Measurements from ENCODE around the gene AGFG1.

The AGFG1 gene

DNA sequence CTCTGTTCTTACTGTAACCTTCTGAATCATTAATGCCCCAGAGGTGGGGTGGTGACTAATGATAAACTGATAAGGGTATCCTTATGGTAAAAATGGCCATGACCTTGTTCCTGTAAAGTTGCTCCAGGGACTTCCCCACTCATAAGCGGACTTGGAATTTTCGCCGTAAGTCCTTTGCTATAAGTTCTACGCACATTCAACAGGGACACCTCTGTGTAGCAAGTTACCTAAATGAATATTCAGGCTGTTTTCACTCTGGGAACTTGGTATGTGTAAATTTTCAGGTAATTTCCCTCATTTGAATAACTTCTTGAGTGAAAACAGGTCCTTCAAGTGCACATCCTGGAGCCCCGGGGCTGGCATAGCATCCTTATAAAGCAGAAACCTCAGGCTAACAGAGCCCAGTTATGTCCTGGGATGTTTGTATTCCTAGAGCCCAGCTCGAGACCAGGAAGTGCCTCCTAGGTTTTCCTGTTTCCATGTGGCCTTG lies 9.4 kb upstream of the AGFG1 start:
- peak; percentile 59 to 61 for ATAC-seq

DNA sequence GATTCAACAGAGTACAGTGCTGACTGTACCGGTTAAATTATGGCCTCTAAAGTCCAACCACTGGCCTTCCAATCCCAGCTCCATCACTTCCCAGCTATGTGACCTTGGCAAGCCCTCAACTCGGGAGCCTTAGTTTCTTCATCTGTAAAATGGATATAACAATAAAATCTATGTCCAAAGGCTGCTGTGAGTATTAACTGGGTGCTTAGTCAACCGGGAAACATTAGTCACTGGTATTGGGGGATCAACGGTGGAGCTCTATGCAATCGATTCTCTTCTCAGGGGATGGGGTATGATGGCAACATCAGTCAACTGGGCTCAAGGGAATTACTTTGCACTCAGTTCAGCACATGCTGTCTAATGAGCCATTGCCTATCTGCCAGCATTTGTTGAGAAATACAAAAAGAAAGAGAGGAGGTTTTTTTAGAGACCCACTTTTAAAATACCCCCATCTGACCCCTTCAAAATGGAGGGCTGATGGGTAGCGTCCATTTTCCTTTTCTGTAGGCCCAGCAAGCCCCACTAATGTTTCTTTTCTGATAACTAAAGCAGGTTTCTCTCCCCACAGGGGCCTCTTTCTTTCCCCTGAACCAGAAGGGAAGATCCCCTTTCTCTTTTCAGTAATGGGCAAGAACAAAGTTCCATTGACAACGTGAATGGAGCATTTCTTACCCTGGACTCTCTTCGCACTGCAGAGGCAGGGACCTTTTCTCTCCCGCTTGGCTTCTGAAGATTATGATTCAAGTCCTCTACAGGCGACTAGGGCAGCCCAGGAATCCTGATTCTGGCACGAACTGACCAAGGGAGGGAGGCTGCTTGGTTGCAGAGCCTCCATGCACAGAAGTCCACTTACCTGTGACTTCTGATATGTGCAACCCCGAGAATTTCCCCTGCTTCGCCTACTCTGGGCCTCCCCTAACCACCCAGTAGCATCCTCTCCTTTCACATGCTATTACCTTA lies 8.7 kb upstream of the AGFG1 start:
- ATAC-seq = peak; percentile 36 to 42

DNA sequence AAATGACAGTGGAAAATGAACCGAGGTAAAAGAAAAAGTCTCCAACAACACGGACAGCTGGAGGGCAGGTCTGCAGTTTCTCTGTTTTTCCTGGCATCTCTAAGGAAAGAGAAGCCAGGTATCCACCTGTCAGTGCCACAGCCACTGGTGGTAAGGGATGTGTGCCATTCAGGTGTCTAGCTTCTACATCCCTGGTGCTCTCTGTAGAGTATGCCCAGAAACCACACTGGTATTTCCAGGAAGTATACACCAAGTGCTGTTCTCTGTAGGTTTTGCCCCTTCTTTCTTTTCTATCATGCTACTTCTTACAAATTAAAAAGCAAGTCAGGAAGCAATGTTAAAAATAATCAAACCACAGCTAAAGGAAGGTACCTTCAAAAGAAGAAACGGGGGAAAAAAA lies 7.6 kb upstream of the AGFG1 start:
- ATAC-seq = no peak

DNA sequence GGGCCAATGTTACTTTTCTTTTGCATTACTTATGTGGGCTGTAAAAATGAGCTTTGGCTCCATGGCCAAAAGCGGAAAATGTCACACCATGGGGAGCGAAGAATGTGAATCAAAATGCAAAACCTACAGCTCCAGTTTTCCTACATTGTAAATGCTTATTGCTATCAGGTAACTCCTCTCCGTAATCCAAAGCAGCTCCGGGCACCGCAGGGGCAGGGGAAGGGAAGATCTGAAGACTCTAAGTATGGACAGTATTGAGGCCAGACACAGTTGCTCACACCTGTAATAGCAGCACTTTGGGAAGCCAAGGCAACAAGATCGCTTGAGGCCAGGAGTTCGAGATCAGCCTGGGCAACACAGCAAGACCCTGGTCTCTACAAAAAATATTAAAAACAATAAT lies 7.1 kb upstream of the AGFG1 start:
- no peak for ATAC-seq

DNA sequence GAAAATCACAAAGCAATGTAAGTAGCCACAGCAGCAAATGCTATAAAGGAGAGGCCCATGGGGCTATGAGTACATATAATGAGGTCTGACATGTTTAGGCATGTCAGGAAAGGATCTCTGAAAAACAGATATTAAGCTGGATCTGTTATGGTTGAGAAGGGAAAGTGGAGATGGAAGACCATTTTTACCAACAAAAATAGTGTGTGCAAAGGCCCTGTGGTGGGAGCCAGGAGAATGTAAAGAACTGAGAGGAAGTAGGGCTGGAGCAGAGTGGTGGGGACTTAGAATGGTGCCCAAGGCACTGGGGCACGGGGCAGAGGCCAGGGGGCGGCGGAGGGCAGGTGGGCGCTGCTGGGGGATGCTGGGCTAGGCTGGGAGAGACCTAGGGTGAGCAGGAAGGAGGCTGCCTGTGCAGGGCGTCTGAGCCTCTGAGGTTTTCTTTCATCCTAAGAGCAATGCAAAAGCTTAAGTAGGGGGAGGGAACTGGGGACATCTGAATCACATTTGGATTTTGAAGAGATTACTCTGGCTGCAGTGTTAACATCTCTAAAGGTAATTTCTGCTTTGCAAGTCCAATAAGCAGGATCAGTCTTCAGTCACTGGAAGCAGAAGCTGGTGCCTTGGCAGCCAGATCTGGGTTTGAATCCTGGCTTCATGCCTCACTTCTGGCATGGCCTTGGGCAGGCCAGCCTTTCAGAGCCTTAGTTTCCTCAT lies 4.9 kb upstream of the AGFG1 start:
- no peak for ATAC-seq

DNA sequence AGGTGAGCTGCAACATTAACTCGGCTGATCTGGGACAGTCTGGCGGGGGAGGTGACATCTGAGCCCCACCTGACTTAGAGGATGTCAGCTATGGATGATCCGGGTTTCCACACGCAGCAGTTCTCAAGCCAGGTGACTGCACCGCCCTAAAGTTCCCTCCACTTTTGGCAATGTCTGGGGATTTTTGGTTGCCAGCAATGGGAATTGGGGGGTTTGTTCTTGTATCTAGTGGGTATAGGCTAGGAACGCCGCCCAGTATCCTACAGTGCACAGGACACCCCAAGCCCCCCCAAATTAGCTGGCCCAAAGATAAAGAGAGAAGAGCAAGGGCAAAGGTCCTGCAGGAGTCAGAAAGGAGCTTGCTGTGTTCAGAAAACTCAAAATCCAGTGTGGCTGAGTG lies 544 bp upstream of the AGFG1 start:
- ATAC-seq = no peak

DNA sequence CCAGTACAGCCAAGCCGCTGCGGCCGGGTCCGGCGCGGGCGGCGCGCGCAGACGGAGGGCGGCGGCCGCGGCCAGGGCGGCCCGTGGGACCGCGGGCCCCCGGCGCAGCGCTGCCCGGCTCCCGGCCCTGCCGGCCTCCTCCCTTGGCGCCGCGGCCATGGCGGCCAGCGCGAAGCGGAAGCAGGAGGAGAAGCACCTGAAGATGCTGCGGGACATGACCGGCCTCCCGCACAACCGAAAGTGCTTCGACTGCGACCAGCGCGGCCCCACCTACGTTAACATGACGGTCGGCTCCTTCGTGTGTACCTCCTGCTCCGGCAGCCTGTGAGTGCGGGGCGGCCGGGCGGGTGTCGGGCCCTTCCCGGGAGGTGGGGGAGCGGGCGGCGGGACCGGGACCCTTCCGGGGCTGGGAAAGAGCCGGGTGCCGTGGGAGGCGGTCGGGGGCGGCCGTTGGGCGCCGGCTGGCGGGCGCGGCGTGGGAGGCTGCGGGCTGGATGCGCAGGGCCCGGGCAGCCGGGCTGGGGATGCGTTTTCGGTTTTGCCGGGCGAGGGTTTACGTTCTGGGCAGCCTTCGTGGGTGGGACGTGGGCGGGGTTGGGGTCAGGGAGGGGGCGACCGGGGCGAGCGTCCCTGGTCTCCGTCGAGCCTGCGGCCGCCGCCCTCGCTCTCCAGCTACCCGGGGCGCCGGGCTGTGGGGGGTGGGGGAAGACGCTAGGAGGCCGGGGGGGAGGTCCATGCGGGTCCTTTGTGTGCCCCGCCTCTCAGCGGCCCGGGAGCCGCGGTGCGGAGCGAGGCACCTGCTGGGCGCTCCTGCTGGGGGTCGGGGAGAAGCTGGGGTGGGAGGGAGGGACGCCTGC lies 537 bp downstream of the AGFG1 start:
- ATAC-seq = peak; percentile 71 to 75

DNA sequence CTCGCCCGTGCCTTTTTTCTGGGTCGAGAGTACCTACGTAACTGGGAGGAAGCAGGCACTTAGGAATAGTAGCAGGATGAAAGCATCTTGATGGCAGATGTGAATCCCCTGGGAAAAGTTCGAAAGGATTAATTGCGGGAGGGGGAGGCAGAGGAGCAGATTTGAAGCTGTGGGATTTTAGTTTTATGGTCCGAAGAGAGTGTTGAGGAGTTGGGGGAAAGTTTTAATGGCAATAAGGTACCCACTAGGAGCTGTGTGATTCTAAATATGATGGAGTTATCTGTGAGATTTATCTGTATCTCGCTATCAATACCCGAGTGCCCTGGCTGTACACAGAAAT lies 1.1 kb downstream of the AGFG1 start:
- no peak for ATAC-seq

DNA sequence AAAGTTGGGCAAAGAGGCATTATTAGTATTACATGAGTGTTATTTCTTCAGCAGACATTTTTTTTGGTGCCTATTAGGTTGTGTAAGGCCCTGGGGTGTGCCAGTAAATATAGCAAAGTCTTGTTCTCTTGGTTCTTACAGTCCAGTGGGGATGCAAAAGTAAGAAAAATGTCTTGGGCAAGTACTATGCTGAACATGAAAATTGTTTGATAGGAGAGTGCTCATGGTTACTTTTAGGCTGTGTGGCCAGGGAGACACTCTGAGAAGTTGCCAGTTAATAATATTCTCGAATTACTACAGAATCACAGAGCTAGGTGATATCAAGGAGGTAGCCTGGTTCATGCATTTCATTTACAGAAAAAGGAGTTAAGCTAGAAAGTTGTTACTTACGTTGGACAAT lies 1.9 kb downstream of the AGFG1 start:
- ATAC-seq = no peak

DNA sequence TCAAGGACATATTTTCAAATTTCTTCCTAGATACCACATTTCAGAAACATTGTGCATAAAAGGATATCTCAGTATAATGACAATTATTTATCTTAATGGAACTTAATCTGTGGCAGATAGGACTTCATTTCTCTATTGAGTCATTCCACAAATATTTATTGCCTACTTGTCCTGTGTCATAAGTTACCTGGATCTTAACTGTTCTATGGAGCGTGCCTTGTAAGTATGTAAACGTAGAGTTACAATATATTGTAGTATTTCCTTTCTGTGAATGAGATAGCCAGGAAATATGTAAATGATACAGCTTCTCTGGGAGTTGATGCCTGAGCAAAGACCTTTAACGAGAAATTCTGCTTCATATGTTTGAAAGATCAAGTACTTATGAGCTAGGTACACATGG lies 2.5 kb downstream of the AGFG1 start:
- ATAC-seq = no peak

DNA sequence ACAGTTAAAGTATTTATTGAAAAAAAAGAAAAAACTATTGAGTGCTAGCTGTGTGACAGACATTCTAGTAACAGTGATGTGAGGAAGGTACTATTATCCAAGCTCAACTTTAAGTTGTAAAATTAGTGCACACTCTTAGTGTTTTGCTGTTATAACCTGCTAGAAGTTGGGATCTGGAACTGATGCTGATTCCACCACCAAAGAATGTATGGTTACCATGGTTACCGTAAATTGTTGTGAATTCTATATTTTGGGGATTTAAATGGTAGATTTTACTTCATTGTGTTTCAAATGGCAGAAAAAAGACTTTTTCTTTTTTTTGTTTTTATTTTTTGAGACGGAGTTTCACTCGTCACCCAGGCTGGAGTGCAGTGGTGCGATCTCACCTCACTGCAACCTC lies 5.3 kb downstream of the AGFG1 start:
- no peak for ATAC-seq

DNA sequence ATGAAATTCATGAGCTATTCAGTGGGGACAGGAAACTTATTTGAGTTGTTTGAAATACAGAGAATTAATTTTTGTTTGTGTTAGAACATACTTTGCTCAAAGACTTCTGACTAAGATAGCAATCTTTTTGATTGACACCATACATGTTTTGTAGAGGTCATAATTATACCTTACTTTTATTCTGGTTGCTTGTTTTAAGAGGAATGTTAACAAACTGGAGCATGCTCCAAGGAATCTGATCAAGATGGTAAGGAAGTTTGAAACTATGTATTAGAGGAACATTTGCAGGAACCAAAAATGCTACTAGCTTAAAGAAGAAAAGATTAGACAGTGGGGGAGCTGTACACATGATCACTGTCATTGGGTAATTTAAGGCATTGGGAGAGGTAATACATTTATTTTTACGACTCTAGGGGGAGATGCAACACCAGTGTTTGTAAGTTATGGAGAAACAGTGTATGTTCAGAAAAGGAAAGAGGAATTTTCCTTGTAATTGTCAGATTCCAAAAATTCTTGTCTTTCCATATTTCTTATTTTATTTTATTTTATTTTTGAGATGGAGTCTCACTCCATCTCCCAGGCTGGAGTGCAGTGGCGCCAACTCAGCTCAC lies 8.0 kb downstream of the AGFG1 start:
- ATAC-seq = peak; percentile 24 to 36

DNA sequence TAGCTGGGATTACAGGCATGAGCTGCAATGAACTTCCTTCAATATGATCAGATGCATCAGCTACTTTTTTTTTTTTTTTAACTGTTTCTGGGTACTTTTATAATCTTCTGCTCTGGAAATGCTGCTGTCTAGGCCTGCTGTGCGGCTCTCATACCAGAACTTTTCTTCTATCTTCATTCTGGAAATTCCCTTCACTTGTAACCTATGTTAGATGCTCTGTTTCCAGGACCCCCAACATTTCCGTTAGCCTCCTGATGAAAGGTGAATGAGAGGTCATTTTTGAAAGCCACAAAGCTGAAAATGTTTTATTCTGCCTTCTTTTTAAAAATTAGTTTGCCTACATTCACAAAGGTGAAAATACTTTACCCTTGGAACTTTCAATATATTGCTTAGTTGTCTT lies 8.6 kb downstream of the AGFG1 start:
- ATAC-seq = peak; percentile 50 to 62

DNA sequence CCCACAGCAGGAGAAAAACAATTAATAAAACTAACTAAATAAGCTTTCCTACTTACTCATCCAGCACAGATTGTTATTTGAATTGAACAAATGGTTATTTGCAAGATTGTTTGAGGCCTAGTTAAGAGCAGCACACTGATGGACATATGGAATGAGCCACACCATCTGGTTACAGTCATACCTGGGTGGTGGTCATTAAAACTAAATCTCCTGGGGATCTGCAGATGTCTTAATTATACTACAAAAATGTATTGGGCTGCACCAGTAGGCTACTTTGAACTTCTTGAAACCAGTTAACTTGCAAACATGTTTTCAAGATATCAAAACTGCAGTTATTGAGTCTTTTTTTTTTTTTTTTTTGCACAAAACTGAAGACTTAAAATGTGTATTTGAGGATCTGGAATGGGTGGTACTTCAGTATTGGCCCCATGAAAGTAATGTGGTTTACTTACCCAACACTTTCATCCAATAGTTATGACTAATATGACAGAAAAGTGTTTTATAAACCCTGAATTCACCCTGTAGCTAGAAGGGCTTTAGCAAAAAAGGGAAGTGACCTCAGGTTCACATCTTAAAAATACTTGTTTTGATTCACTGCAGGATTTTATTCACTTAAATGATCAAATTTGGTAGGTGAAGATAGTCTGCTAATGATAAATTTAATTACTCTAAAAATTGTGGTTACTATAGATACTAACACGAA lies 10.8 kb downstream of the AGFG1 start:
- ATAC-seq = peak; percentile 61 to 72

DNA sequence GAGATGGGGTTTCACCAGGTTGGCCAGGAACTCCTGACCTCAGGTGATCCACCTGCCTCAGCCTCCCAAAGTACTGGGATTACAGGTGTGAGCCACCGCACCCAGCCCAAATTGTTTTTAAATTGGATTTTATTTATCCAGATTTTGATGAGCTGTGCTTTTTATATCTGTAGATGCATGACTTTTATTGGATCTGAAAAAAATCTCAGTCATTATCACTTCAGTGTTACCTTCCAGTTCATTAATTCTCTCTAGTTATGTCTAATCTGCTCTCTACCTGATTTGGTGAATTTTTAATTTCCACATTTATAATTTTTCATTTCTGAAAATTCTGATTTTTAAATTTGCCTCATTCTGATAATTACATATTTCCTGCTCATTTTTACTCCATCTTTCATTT lies 13.5 kb downstream of the AGFG1 start:
- no peak for ATAC-seq

DNA sequence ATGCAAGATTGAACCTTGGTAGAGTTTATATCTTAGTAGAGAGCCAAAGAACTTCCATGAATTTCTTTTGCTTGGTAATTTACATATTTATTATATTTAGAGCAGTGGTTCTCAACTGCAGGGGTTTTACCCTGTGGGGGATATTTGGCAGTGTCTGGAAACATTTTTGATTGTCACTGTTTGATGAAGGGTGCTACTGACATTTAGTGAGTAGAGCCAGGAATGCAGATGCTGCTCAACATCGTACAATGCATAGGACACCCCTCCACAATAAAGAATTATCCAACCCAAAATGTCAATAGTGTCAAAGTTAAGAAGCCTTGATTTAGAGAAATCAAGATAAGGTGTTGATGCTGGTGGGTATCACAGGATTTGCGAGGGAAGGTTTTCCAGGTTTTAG lies 14.7 kb downstream of the AGFG1 start:
- ATAC-seq = no peak

DNA sequence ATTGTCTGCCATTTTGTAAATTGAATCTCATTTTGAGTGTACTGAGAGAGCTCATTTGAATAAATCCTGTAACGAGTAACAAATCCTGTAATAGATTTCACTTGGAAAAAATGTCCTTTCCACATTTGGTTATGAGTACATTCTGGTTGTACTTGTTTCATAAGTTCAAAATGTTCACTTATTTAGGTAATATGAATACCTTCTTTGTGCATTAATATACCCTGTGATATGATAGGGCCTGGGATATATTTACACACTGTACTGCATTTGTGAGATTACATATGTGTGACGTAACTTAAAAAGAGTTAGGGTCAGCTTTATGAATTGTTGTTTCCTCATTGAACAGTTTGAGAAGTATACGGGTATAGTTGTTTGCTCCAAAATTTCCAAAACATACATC lies 16.1 kb downstream of the AGFG1 start:
- no peak for ATAC-seq

DNA sequence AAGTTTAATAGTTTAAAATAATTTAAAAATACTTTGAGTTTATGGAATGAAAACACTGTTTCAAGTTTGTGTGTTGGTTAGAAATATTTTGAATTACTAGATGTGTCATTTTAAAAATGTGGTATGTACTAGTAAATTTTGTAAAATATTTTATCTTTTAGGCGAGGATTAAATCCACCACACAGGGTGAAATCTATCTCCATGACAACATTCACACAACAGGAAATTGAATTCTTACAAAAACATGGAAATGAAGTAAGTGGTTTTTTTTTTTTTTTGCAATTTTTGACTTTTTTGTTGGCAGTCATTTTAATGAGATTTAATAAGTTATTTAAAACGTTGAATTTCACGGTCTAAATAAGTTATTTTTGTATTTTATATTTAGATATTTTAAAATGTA lies 19.4 kb downstream of the AGFG1 start:
- no peak for ATAC-seq

DNA sequence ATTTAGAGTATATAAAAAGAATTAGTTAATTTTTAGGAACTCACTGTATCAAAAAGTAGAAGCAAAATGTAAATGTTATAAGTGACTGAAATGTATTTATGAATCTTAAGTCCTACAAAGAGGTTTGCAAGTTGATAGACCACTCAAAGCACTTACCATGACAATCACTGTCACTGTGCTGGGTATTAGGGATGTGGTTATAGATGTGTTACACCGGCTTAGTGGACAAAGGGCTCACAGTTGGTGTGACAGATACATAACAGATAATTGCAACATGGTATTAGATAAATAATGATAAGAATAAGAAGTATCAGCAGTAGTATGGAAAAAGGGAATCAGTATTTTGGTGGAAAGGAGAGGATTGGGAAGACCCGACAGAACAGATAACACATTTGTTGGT lies 21.6 kb downstream of the AGFG1 start:
- no peak for ATAC-seq

DNA sequence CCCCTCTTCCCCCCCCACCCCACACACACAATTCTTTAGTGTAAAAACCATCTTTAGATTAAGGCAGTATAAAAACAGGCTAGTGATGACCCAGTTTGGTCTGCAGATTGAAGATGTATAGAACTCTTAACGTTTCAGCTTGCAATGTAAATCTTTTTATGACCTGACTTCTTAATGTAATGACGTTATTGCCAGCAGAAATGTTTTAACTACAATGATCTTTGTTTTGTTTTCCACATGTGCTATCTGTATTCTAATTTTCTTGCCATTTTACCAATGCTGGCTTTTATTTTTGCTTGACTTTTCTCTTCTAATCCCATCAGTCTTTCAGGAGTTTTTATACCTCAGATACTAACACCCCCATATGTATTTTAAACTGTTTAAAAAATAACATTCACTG lies 25.2 kb downstream of the AGFG1 start:
- ATAC-seq = no peak

DNA sequence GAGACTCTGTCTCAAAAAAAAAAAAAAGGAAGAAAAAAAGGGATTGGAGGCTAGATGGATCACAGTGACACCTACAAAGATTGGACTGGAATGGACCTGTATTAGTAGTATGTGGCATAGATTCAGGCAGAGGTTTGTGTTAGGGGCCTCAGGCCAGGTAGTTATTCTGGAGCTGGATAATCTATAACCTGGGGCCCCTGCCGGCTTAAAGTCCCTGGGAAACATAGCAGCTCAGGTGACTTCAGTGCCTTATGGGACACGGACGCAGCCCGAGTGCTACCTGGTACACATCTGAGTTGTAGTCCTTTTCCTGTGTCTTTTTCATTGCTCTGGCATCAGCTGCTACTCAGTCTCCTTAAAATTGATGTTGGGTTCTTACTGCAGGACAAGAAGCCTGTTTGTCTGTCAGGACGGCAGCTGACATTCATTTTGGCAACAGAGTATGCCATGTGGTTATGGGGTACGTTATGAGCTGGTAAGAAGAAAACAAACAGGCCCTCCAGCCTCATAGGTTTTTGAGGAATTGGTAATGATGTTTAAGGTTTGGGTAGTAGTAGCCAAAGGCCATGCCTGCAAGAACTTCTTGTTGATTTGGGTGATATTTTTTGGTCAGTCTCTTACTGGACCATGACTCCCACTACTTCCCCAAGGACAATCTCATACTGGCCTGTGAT lies 27.8 kb downstream of the AGFG1 start:
- no peak for ATAC-seq

DNA sequence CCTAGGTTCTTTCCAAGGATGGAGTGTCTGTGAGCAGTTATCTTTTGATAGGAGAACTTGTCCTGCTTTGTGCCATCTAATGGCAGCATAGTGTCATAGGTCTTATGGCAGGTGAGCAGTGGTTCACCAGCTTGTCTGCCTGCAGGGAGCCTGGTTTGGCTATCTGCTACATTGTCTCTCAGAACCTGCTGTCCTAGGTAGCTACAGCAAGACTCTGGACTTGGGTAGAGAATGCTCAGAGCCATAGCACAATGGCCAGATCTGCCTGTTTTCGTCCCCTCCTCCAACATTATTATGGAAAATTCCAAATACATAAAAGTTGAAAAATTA lies 28.3 kb downstream of the AGFG1 start:
- ATAC-seq = no peak
